GM19328 (cell line): ENCODE results near the gene NDUFB2.
A peak's percentile ranks its signal among the peaks of the same experiment; 100 is the strongest.
"Not testable (repeated sequence)": the region's sequence is repeated elsewhere in the genome, so short reads cannot be mapped to it uniquely, and the experiment has no call there.

Source experiments
- ATAC-seq: cut with Tn5 transposase; IDR thresholded peaks from one replicate; pipeline ENCODE4 v1.9.1; 2021; ENCODE audit warnings: mild to moderate bottlenecking, moderate library complexity; ENCODE audit not compliant: unreplicated experiment

The NDUFB2 gene

GRCh38 chr7:140696680-140697446 lies at the start of gene NDUFB2:
TSS of gene NDUFB2 (plus strand) at chr7:140696708. CDS start at chr7:140696745, 37 bp downstream.
- peak; percentile 87 for ATAC-seq

GRCh38 chr7:140646931-140647647 lies 49.4 kb upstream of the NDUFB2 start:
- no peak for ATAC-seq

GRCh38 chr7:140649556-140650205 lies 46.8 kb upstream of the NDUFB2 start:
- ATAC-seq, result no peak

- ATAC-seq, result no peak
These were observed 46.1 kb upstream of the NDUFB2 start for GRCh38 chr7:140650367-140650766.

GRCh38 chr7:140653319-140654108 lies 43.0 kb upstream of the NDUFB2 start:
- ATAC-seq, result no peak

GRCh38 chr7:140654109-140654387 lies 42.5 kb upstream of the NDUFB2 start:
- ATAC-seq, result no peak

GRCh38 chr7:140654661-140655060 lies 41.8 kb upstream of the NDUFB2 start:
- ATAC-seq, result no peak

GRCh38 chr7:140655511-140656408 lies 40.7 kb upstream of the NDUFB2 start:
- no peak for ATAC-seq

GRCh38 chr7:140656548-140657515 lies 39.7 kb upstream of the NDUFB2 start:
- ATAC-seq, result peak; percentile 90

- ATAC-seq, result no peak
These were observed 38.6 kb upstream of the NDUFB2 start for GRCh38 chr7:140657891-140658290.

GRCh38 chr7:140659856-140660255 lies 36.7 kb upstream of the NDUFB2 start:
- no peak for ATAC-seq

GRCh38 chr7:140661124-140661523 lies 35.4 kb upstream of the NDUFB2 start:
- no peak for ATAC-seq

- not testable (repeated sequence) for ATAC-seq
These were observed 33.6 kb upstream of the NDUFB2 start for GRCh38 chr7:140662938-140663337.

GRCh38 chr7:140667476-140667875 lies 29.0 kb upstream of the NDUFB2 start:
- ATAC-seq, result no peak

GRCh38 chr7:140668641-140669040 lies 27.9 kb upstream of the NDUFB2 start:
- no peak for ATAC-seq

GRCh38 chr7:140669352-140669751 lies 27.2 kb upstream of the NDUFB2 start:
- no peak for ATAC-seq

GRCh38 chr7:140669862-140670261 lies 26.6 kb upstream of the NDUFB2 start:
- not testable (repeated sequence) for ATAC-seq

GRCh38 chr7:140670343-140670935 lies 26.1 kb upstream of the NDUFB2 start:
- ATAC-seq, result no peak

- no peak for ATAC-seq
These were observed 24.5 kb upstream of the NDUFB2 start for GRCh38 chr7:140671966-140672365.
